Muscle layer of duodenum (tissue), 2 donors: Measurements from ENCODE around the gene SPRYD7.
"Not testable (repeated sequence)": the region's sequence is repeated elsewhere in the genome, so short reads cannot be mapped to it uniquely, and the experiment has no call there.

ENCODE experiments used
- H3K27ac ChIP-seq: one replicate; pipeline ENCODE4 v1.7.0; 2013; ENCODE audit warnings: mild to moderate bottlenecking, low read length
- H3K27me3 ChIP-seq: one replicate; pipeline ENCODE4 v1.7.0; 2013; ENCODE audit warnings: low read depth, mild to moderate bottlenecking, control low read depth, low read length
- H3K36me3 ChIP-seq, 2 donors: one replicate each; pipeline ENCODE4 v1.7.0; 2013; ENCODE audit warnings: low read length in 2 of 2, control low read depth in 1 of 2, mild to moderate bottlenecking in 1 of 2; ENCODE audit not compliant: insufficient read depth in 2 of 2, control insufficient read depth in 1 of 2
- H3K4me1 ChIP-seq, 2 donors: one replicate each; pipeline ENCODE4 v1.7.0; 2013; ENCODE audit warnings: low read length in 2 of 2, mild to moderate bottlenecking in 2 of 2, control low read depth in 1 of 2, moderate library complexity in 1 of 2; ENCODE audit not compliant: insufficient read depth in 2 of 2, control insufficient read depth in 1 of 2
- H3K4me3 ChIP-seq, 2 donors: one replicate each; pipeline ENCODE4 v1.7.0; 2013; ENCODE audit warnings: low read length in 2 of 2, low read depth in 1 of 2, mild to moderate bottlenecking in 1 of 2
- H3K9me3 ChIP-seq, 2 donors: one replicate each; pipeline ENCODE4 v1.7.0; 2013; ENCODE audit warnings: low read length in 2 of 2, control low read depth in 1 of 2, mild to moderate bottlenecking in 1 of 2; ENCODE audit not compliant: control insufficient read depth in 1 of 2
- donor health status: healthy.

The SPRYD7 gene

GRCh38 chr13:49954674-49955455, 18.7 kb upstream of the SPRYD7 start:
- H3K4me1 ChIP-seq = no peaks in the 10 kb centered on the region
- no peaks in the 10 kb centered on the region for H3K36me3 ChIP-seq
- H3K4me3 ChIP-seq = no peak overlapping the region
- H3K9me3 ChIP-seq = no peaks in the 10 kb centered on the region
- no peaks in the 10 kb centered on the region for H3K27me3 ChIP-seq
- H3K27ac ChIP-seq = no peak overlapping the region

GRCh38 chr13:49953560-49953959, 17.4 kb upstream of the SPRYD7 start:
- Histone ChIP-seq H3K27ac (no peak overlapping the region), H3K27me3 (no peaks in the 10 kb centered on the region), H3K9me3 (no peaks in the 10 kb centered on the region), H3K4me3 (no peak overlapping the region), H3K36me3 (no peaks in the 10 kb centered on the region), H3K4me1 (no peaks in the 10 kb centered on the region)

GRCh38 chr13:49951754-49952535, 15.8 kb upstream of the SPRYD7 start:
- H3K4me3 ChIP-seq = no peak overlapping the region

GRCh38 chr13:49948777-49949270, 12.7 kb upstream of the SPRYD7 start:
- H3K9me3 ChIP-seq, H3K4me3 ChIP-seq, H3K4me1 ChIP-seq, H3K27ac ChIP-seq, H3K27me3 ChIP-seq, H3K36me3 ChIP-seq: not testable (repeated sequence)

More at GRCh38 chr13:49951754-49952535, 15.8 kb upstream of the SPRYD7 start:
- no peaks in the 10 kb centered on the region for H3K4me1 ChIP-seq
- no peaks in the 10 kb centered on the region for H3K27me3 ChIP-seq
- no peak overlapping the region for H3K27ac ChIP-seq
- no peaks in the 10 kb centered on the region for H3K36me3 ChIP-seq
- no peaks in the 10 kb centered on the region for H3K9me3 ChIP-seq

GRCh38 chr13:49939321-49939720, 3.2 kb upstream of the SPRYD7 start:
- Histone ChIP-seq H3K27me3 (no peaks in the 10 kb centered on the region), H3K4me1 (peaks cover 4 to 15% of the 10 kb centered on the region in 2 donors), H3K27ac (peak overlapping the region; percentile 78), H3K9me3 (no peaks in the 10 kb centered on the region), H3K4me3 (peak overlapping the region in 1 of 2 donors; percentile 26), H3K36me3 (no peaks in the 10 kb centered on the region)

GRCh38 chr13:49938921-49939320, 2.8 kb upstream of the SPRYD7 start:
- peak overlapping the region; percentile 78 for H3K27ac ChIP-seq
- H3K4me1 ChIP-seq = peaks cover 4 to 19% of the 10 kb centered on the region in 2 donors
- H3K4me3 ChIP-seq = peak overlapping the region in 1 of 2 donors; percentile 26
- no peaks in the 10 kb centered on the region for H3K9me3 ChIP-seq
- H3K27me3 ChIP-seq = no peaks in the 10 kb centered on the region
- H3K36me3 ChIP-seq = no peaks in the 10 kb centered on the region

- H3K9me3 ChIP-seq = no peaks in the 10 kb centered on the region
- no peaks in the 10 kb centered on the region for H3K36me3 ChIP-seq
- H3K27ac ChIP-seq = peak overlapping the region; percentile 31
- H3K4me1 ChIP-seq = peaks cover 4 to 24% of the 10 kb centered on the region in 2 donors
- H3K4me3 ChIP-seq = no peak overlapping the region
- H3K27me3 ChIP-seq = no peaks in the 10 kb centered on the region
Measured at GRCh38 chr13:49938314-49938713, 2.2 kb upstream of the SPRYD7 start.

GRCh38 chr13:49936968-49937273, 781 bp upstream of the SPRYD7 start:
- Histone ChIP-seq H3K4me3 (peak overlapping the region; percentile 90 to 91), H3K27ac (peak overlapping the region; percentile 51), H3K9me3 (no peaks in the 10 kb centered on the region), H3K27me3 (no peaks in the 10 kb centered on the region), H3K36me3 (no peaks in the 10 kb centered on the region), H3K4me1 (peaks cover 4 to 32% of the 10 kb centered on the region in 2 donors)

GRCh38 chr13:49935171-49936074, 717 bp downstream of the SPRYD7 start:
- Histone ChIP-seq H3K9me3 (no peaks in the 10 kb centered on the region), H3K4me3 (peak overlapping the region; percentile 90 to 91), H3K27me3 (no peaks in the 10 kb centered on the region), H3K4me1 (peaks cover 4 to 32% of the 10 kb centered on the region in 2 donors), H3K27ac (peak overlapping the region; percentile 69), H3K36me3 (no peaks in the 10 kb centered on the region)

GRCh38 chr13:49933511-49933910, 2.6 kb downstream of the SPRYD7 start:
- H3K27ac ChIP-seq = no peak overlapping the region
- peaks cover 0 to 1% of the 10 kb centered on the region in 2 donors for H3K36me3 ChIP-seq
- H3K27me3 ChIP-seq = no peaks in the 10 kb centered on the region
- no peak overlapping the region for H3K4me3 ChIP-seq
- peaks cover 4 to 32% of the 10 kb centered on the region in 2 donors for H3K4me1 ChIP-seq
- no peaks in the 10 kb centered on the region for H3K9me3 ChIP-seq

- Histone ChIP-seq H3K4me1 (peaks cover 4 to 32% of the 10 kb centered on the region in 2 donors), H3K27ac (no peak overlapping the region), H3K9me3 (no peaks in the 10 kb centered on the region), H3K27me3 (no peaks in the 10 kb centered on the region), H3K4me3 (no peak overlapping the region), H3K36me3 (peaks cover 0 to 6% of the 10 kb centered on the region in 2 donors)
Measured at GRCh38 chr13:49932868-49933267, 3.3 kb downstream of the SPRYD7 start.
